ENCODE measurements around the gene IFFO2. TPM values are rescaled to one million over a fixed set of nuclear protein-coding genes. Genes with fewer than 3 reads are reported as not detected.

The IFFO2 gene
- total RNA-seq, 1 donor from 2014 or later, result 131 TPM

- no peak for DNase-seq (ENCODE audit: low spot score in 2 of 2)
- Histone ChIP-seq H3K36me3 (no peaks in the 10 kb centered on the region), H3K27me3 (no peaks in the 10 kb centered on the region), H3K4me3 (no peak overlapping the region), H3K9me3 (no peaks in the 10 kb centered on the region), H3K27ac (no peak overlapping the region), H3K4me1 (no peaks in the 10 kb centered on the region)
- intact Hi-C loops (cut with DNase I), result no loop called here
- TF ChIP-seq CTCF (IDR thresholded peaks at IDR 0.05), result no peak
Measured at GRCh38 chr1:18866314-18866713, 90.2 kb downstream of the IFFO2 start.

DNA sequence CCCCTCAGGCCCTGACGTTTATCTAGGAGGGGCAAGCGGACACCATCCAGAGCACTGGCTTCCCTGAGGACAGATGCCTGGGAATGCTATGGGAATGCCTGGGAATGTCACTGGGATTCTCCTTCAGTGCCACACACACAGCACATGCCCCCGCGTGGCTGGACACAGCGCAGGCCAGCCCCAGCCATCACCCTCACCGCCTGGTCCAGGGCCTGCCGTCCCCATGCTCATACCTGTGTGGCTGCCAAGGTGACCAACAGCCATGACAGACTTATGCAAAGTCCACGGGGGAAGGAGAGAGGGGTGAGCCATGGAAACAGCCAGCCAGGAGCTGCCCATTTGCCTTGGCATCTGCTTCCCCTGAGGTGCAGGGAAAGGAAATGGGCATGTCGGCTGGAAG lies 91.3 kb downstream of the IFFO2 start:
- H3K4me1 ChIP-seq, result no peaks in the 10 kb centered on the region
- H3K27ac ChIP-seq, result no peak overlapping the region
- no peak overlapping the region for H3K4me3 ChIP-seq
- intact Hi-C loops (cut with DNase I), result no loop called here
- H3K36me3 ChIP-seq, result no peaks in the 10 kb centered on the region
- no peaks in the 10 kb centered on the region for H3K27me3 ChIP-seq
- DNase-seq (ENCODE audit: low spot score in 2 of 2), result no peak
- TF ChIP-seq CTCF (IDR thresholded peaks at IDR 0.05), result no peak
- no peaks in the 10 kb centered on the region for H3K9me3 ChIP-seq

GRCh38 chr1:18861590-18861989 lies 94.9 kb downstream of the IFFO2 start:
- Histone ChIP-seq H3K27me3 (no peaks in the 10 kb centered on the region), H3K9me3 (no peaks in the 10 kb centered on the region), H3K36me3 (no peaks in the 10 kb centered on the region), H3K4me1 (no peaks in the 10 kb centered on the region), H3K4me3 (no peak overlapping the region), H3K27ac (no peak overlapping the region)
- no peak for DNase-seq (ENCODE audit: low spot score in 2 of 2)
- TF ChIP-seq CTCF (IDR thresholded peaks at IDR 0.05), result no peak
- intact Hi-C loops (cut with DNase I), result no loop called here

GRCh38 chr1:18861082-18861481 lies 95.4 kb downstream of the IFFO2 start:
- TF ChIP-seq CTCF (IDR thresholded peaks at IDR 0.05), result no peak
- DNase-seq (ENCODE audit: low spot score in 2 of 2), result no peak
- no peaks in the 10 kb centered on the region for H3K36me3 ChIP-seq
- intact Hi-C loops (cut with DNase I), result no loop called here
- H3K4me1 ChIP-seq, result no peaks in the 10 kb centered on the region
- H3K4me3 ChIP-seq, result no peak overlapping the region
- no peak overlapping the region for H3K27ac ChIP-seq
- H3K9me3 ChIP-seq, result no peaks in the 10 kb centered on the region
- H3K27me3 ChIP-seq, result no peaks in the 10 kb centered on the region

DNA sequence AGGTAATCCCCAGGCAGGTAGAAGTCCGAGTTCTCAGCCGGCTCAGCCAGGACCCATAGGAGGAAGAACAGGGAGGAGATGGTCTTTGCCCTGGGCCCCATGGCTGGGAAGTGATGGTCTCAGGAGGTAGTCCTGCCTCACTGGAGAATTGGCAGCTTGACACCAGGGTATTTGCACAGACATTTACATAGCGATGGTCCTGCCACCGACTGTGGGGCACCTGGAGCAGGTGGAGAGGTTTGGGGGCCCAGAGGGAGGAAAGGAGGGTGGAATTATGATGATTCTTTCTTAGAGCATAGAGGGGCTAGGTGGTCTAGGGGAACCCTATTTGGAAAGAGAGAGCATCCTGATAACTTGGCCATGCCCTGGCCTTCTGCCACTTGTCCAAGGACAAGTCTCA lies 96.9 kb downstream of the IFFO2 start, which contains the start of gene TAS1R2:
TAS1R2 (minus strand) TSS at position 101 of the 400 bp plus-strand sequence; CDS start at position 101, 0 bp downstream.
- Histone ChIP-seq H3K4me1 (no peaks in the 10 kb centered on the region), H3K9me3 (no peaks in the 10 kb centered on the region), H3K27me3 (no peaks in the 10 kb centered on the region), H3K4me3 (no peak within 1 kb of the TSS), H3K36me3 (no peaks in the 10 kb centered on the region), H3K27ac (no peak within 1 kb of the TSS)
- TF ChIP-seq CTCF (IDR thresholded peaks at IDR 0.05), result no peak
- intact Hi-C loops (cut with DNase I), result loop anchor here (10.0 kb wide), 1 partner anchor 795 kb away; no protein-coding TSS in a partner anchor
- no peak for DNase-seq (ENCODE audit: low spot score in 2 of 2)
